H1 (cell line): ENCODE results near the gene PIM1. TPM values are rescaled to one million over a fixed set of nuclear protein-coding genes. Genes with fewer than 3 reads are reported as not detected.

Experiments used
- CTCF ChIA-PET: fragments of 300-600 bp; sonication (Branson Sonifier 250); formaldehyde crosslinking; loops from one replicate; lab custom pipeline; 2021; ENCODE audit not compliant: partially characterized antibody; lab: Charles Lee
- POLR2A ChIA-PET: fragments of 300-600 bp; sonication (Branson Sonifier 250); formaldehyde crosslinking; loops from one replicate; lab custom pipeline; 2021; ENCODE audit warnings: inconsistent platforms; ENCODE audit not compliant: partially characterized antibody; lab: Charles Lee
- DNase-seq, 2 experiments: peaks; one replicate each; pipeline versions ENCODE4 v3.0.0 to v3.0.0-alpha.2; 2010 to 2022; ENCODE audit warnings: low spot score in 2 of 2, low read depth in 1 of 2, mixed read lengths in 1 of 2
- FAIRE-seq: peaks from 2 replicates; lab custom pipeline; 2011; peaks lifted over from hg19 to GRCh38; lab: Jason Lieb, UNC
- H2AFZ ChIP-seq: 2 replicates; pipeline ENCODE4 v1.8.1; 2012; ENCODE audit warnings: low read length, inconsistent platforms
- H2AK5ac ChIP-seq: 2 replicates; pipeline ENCODE4 v1.6.1; 2013; ENCODE audit warnings: low read depth, low read length
- H2BK120ac ChIP-seq: replicated peaks from 2 replicates; pipeline ENCODE3; 2013; ENCODE audit warnings: low read depth, low read length, inconsistent platforms
- H2BK12ac ChIP-seq: 2 replicates; pipeline ENCODE4 v1.6.1; 2013; ENCODE audit warnings: low read depth, low read length
- H2BK15ac ChIP-seq: 2 replicates; pipeline ENCODE4 v1.6.1; 2013; ENCODE audit warnings: low read length
- H2BK20ac ChIP-seq: 2 replicates; pipeline ENCODE4 v1.6.1; 2013; ENCODE audit warnings: low read length
- H2BK5ac ChIP-seq: 2 replicates; pipeline ENCODE4 v1.6.1; 2013; ENCODE audit warnings: low read depth, low read length
- H3K14ac ChIP-seq: 2 replicates; pipeline ENCODE4 v1.6.1; 2013; ENCODE audit warnings: inconsistent platforms; ENCODE audit not compliant: insufficient read length
- H3K18ac ChIP-seq: 2 replicates; pipeline ENCODE4 v1.6.1; 2013; ENCODE audit warnings: low read length; ENCODE audit errors: extremely low read depth
- H3K23ac ChIP-seq: 2 replicates; pipeline ENCODE4 v1.6.1; 2013; ENCODE audit warnings: inconsistent platforms; ENCODE audit not compliant: insufficient read length
- H3K23me2 ChIP-seq: 2 replicates; pipeline ENCODE4 v1.6.1; 2013; ENCODE audit warnings: low read depth, low read length
- H3K27ac ChIP-seq: 2 replicates; pipeline ENCODE4 v1.6.1; 2011; ENCODE audit warnings: low read depth, low read length, inconsistent platforms
- H3K27me3 ChIP-seq, 4 experiments: replicated peaks in 1 of 4; 1 replicate in 1 of 4; 2 replicates in 3 of 4; pipeline versions ENCODE4 v1.6.1 to v1.8.1; 2011 to 2013; ENCODE audit warnings: low read length in 3 of 4, mild to moderate bottlenecking in 3 of 4, inconsistent platforms in 2 of 4, mixed read lengths in 2 of 4, moderate library complexity in 1 of 4; ENCODE audit not compliant: control insufficient read depth in 3 of 4, insufficient read depth in 3 of 4; ENCODE audit errors: extremely low read depth in 1 of 4
- H3K36me3 ChIP-seq, 4 experiments: 2 replicates each; pipeline versions ENCODE4 v1.6.1 to v1.8.1; 2011 to 2013; ENCODE audit warnings: mild to moderate bottlenecking in 4 of 4, low read length in 3 of 4, moderate library complexity in 2 of 4, control low read depth in 1 of 4, inconsistent platforms in 1 of 4; ENCODE audit not compliant: insufficient read depth in 4 of 4, control insufficient read depth in 2 of 4
- H3K4ac ChIP-seq: replicated peaks from 2 replicates; pipeline ENCODE3; 2013; ENCODE audit warnings: low read length, low read depth, mixed read lengths, inconsistent platforms; ENCODE audit not compliant: insufficient read length
- H3K4me1 ChIP-seq, 4 experiments: replicated peaks in 1 of 4; 1 replicate in 1 of 4; 2 replicates in 3 of 4; pipeline versions ENCODE4 v1.6.1 to v1.8.1; 2011 to 2013; ENCODE audit warnings: low read length in 3 of 4, inconsistent platforms in 2 of 4, mixed read lengths in 1 of 4; ENCODE audit not compliant: insufficient read depth in 4 of 4, control insufficient read depth in 3 of 4
- H3K4me2 ChIP-seq, 2 experiments: 2 replicates each; pipeline versions ENCODE4 v1.6.1 to v1.8.1; 2011 to 2013; ENCODE audit warnings: low read depth in 2 of 2, low read length in 2 of 2, control low read depth in 1 of 2, inconsistent platforms in 1 of 2, mild to moderate bottlenecking in 1 of 2; ENCODE audit not compliant: insufficient read depth in 1 of 2
- H3K4me3 ChIP-seq, 4 experiments: fragments of 200-600, 300-600 bp in 1 of 4; sonication (generic), shearing (Covaris generic), sonication (Bioruptor Twin) in 1 of 4; 2 replicates each; pipeline versions ENCODE4 v1.5.1 to v1.8.1; 2011 to 2016; ENCODE audit warnings: low read length in 4 of 4, low read depth in 3 of 4, control low read depth in 2 of 4, inconsistent platforms in 2 of 4, mild to moderate bottlenecking in 2 of 4, mixed read lengths in 1 of 4, moderate library complexity in 1 of 4; ENCODE audit not compliant: insufficient read depth in 2 of 4; ENCODE audit errors: extremely low read depth in 1 of 4
- H3K56ac ChIP-seq: replicated peaks from 2 replicates; pipeline ENCODE3; 2013; ENCODE audit warnings: low read depth, mild to moderate bottlenecking, mixed read lengths, low read length, inconsistent platforms; ENCODE audit not compliant: insufficient read length
- H3K79me1 ChIP-seq: 2 replicates; pipeline ENCODE4 v1.6.1; 2013; ENCODE audit warnings: low read depth, low read length, control low read depth
- H3K79me2 ChIP-seq, 2 experiments: 2 replicates each; pipeline versions ENCODE4 v1.6.1 to v1.8.1; 2012 to 2013; ENCODE audit warnings: low read length in 2 of 2, mild to moderate bottlenecking in 2 of 2, inconsistent platforms in 1 of 2; ENCODE audit not compliant: insufficient read depth in 2 of 2, control insufficient read depth in 1 of 2
- H3K9ac ChIP-seq, 4 experiments: replicated peaks in 1 of 4; 1 replicate in 1 of 4; 2 replicates in 3 of 4; pipeline versions ENCODE4 v1.6.1 to v1.8.1; 2011 to 2013; ENCODE audit warnings: low read depth in 3 of 4, low read length in 3 of 4, control low read depth in 2 of 4, mild to moderate bottlenecking in 2 of 4, moderate library complexity in 2 of 4, inconsistent platforms in 1 of 4; ENCODE audit errors: extremely low read depth in 1 of 4
- H3K9me3 ChIP-seq, 2 experiments: 2 replicates each; pipeline versions ENCODE4 v1.6.1 to v1.8.1; 2012 to 2013; ENCODE audit warnings: mild to moderate bottlenecking in 2 of 2, moderate library complexity in 2 of 2, control low read depth in 1 of 2, inconsistent platforms in 1 of 2, low read depth in 1 of 2, low read length in 1 of 2, mixed read lengths in 1 of 2; ENCODE audit not compliant: insufficient read depth in 2 of 2
- H4K20me1 ChIP-seq, 2 experiments: replicated peaks in 1 of 2; 2 replicates each; pipeline versions ENCODE3 to v1.8.1; 2011 to 2013; ENCODE audit warnings: inconsistent platforms in 2 of 2, low read length in 2 of 2, mild to moderate bottlenecking in 1 of 2; ENCODE audit not compliant: insufficient read depth in 2 of 2, control insufficient read depth in 1 of 2
- H4K5ac ChIP-seq: 2 replicates; pipeline ENCODE4 v1.6.1; 2013; ENCODE audit warnings: low read length, low read depth, mixed read lengths, inconsistent platforms; ENCODE audit not compliant: insufficient read length
- H4K8ac ChIP-seq: 2 replicates; pipeline ENCODE4 v1.8.0; 2013; ENCODE audit warnings: mild to moderate bottlenecking, moderate library complexity, low read length, inconsistent platforms; ENCODE audit not compliant: insufficient read depth; ENCODE audit errors: extremely low read depth
- H4K91ac ChIP-seq: replicated peaks from 2 replicates; pipeline ENCODE3; 2013; ENCODE audit warnings: low read length, mixed read lengths, inconsistent platforms; ENCODE audit not compliant: insufficient read length
- ATF2 ChIP-seq: IDR thresholded peaks from 2 replicates; pipeline ENCODE4 v1.6.1; 2012; ENCODE audit warnings: low read length, inconsistent platforms
- CHD1 ChIP-seq: IDR thresholded peaks from 2 replicates; pipeline ENCODE4 v1.6.1; 2012; ENCODE audit warnings: low read depth, low read length, improper control_type of control experiment
- CHD2 ChIP-seq: IDR thresholded peaks from 2 replicates; pipeline ENCODE4 v1.6.1; 2012; ENCODE audit warnings: low read length, improper control_type of control experiment
- EZH2 ChIP-seq: fragments of 200-600 bp; sonication (generic); IDR thresholded peaks from 2 replicates; pipeline ENCODE4 v1.7.1; 2012; ENCODE audit warnings: low read depth, mild to moderate bottlenecking, moderate library complexity, low read length, inconsistent platforms; ENCODE audit not compliant: severe bottlenecking
- JUND ChIP-seq: IDR thresholded peaks from 2 replicates; pipeline ENCODE4 v1.6.1; 2011; ENCODE audit warnings: mild to moderate bottlenecking, improper control_type of control experiment, low read length
- NANOG ChIP-seq: IDR thresholded peaks from 2 replicates; pipeline ENCODE4 v1.6.1; 2011; ENCODE audit warnings: low read length, low read depth, mild to moderate bottlenecking, inconsistent platforms; ENCODE audit not compliant: insufficient read depth, poor library complexity, severe bottlenecking
- PHF8 ChIP-seq: fragments of 200-600 bp; sonication (generic); conservative IDR thresholded peaks from 2 replicates; pipeline ENCODE4 v1.7.1; 2012; ENCODE audit warnings: low read depth, mild to moderate bottlenecking, inconsistent platforms, low read length, moderate library complexity
- RBBP5 ChIP-seq: IDR thresholded peaks from 2 replicates; pipeline ENCODE4 v1.7.1; 2012; ENCODE audit warnings: low read depth, mild to moderate bottlenecking, inconsistent platforms, low read length, moderate library complexity, borderline replicate concordance
- SIX5 ChIP-seq: IDR thresholded peaks from 2 replicates; pipeline ENCODE4 v1.6.1; 2011; ENCODE audit warnings: mild to moderate bottlenecking, low read depth, low read length
- SP1 ChIP-seq: IDR thresholded peaks from 2 replicates; pipeline ENCODE4 v1.6.1; 2011; ENCODE audit warnings: low read depth, low read length
- SP2 ChIP-seq: IDR thresholded peaks from 2 replicates; pipeline ENCODE4 v1.6.1; 2012; ENCODE audit warnings: mild to moderate bottlenecking, low read length, inconsistent platforms
- SRF ChIP-seq: IDR thresholded peaks from 2 replicates; pipeline ENCODE4 v1.6.1; 2011; ENCODE audit warnings: mild to moderate bottlenecking, low read depth, low read length, moderate library complexity
- TEAD4 ChIP-seq: IDR thresholded peaks from 2 replicates; pipeline ENCODE4 v1.6.1; 2012; ENCODE audit warnings: low read depth, low read length, inconsistent platforms, mixed read lengths
- WGBS, 2 experiments: shearing (Covaris generic) in 1 of 2; methylation state at CpG; one replicate each; pipeline versions ENCODE4 v1.1.6 to v1.1.7; 2013 to 2015; ENCODE audit warnings: low lambda C conversion rate in 2 of 2, mixed read lengths in 2 of 2, inconsistent platforms in 1 of 2, low coverage in 1 of 2, missing lambda C conversion rate in 1 of 2; ENCODE audit not compliant: insufficient replicate concordance in 2 of 2, insufficient coverage in 1 of 2, insufficient read length in 1 of 2; ENCODE audit errors: extremely low coverage in 1 of 2, missing lambda C conversion rate in 1 of 2; 5-methylcytosine and 5-hydroxymethylcytosine counted together
- polyA plus RNA-seq, 7 experiments: library from polyadenylated mRNA; depleted of rRNA in 3 of 7; stranded (reverse) in 5 of 7; unstranded in 2 of 7; fragments of >200 nt in 5 of 7; fragments of 200-250 nt in 2 of 7; gene quantifications; 1 replicate in 5 of 7; 2 replicates in 1 of 7; 4 replicates in 1 of 7; pipeline versions ENCODE4 v1.2.1 to v1.2.3, GENCODE V29; 2011 to 2013; ENCODE audit warnings: missing spikeins in 2 of 7, mixed read lengths in 2 of 7
- total RNA-seq: library from RNA; stranded (reverse); fragmentation: NEBNext Ultra II Directional; extraction: Animal tissue kit (Norgen Biotek cat#: 25700); gene quantifications from 2 replicates; pipeline ENCODE4 v1.2.1, GENCODE V29; 2021

The PIM1 gene
- total and polyA plus RNA-seq, 2 of the 8 experiments (the other 6 are each of a cell fraction or from before 2014, with no cell fraction given), result 25.5 to 94.9 TPM

- no peak overlapping the region for H3K4ac ChIP-seq
- no peak for FAIRE-seq
- TF ChIP-seq SRF, result no peak
- TF ChIP-seq CHD2, result no peak
- TF ChIP-seq CHD1, result no peak
- no peak for TF ChIP-seq SP2
- TF ChIP-seq NANOG, result no peak
- no peak for TF ChIP-seq TEAD4
- TF ChIP-seq PHF8, result no peak
- no peak for TF ChIP-seq EZH2
- no peak for TF ChIP-seq SIX5
- TF ChIP-seq ATF2, result no peak
- no peak for TF ChIP-seq SP1
- no peak for TF ChIP-seq RBBP5
- no peak for TF ChIP-seq JUND
These were observed 20.2 kb downstream of the PIM1 start for GRCh38 chr6:37190159-37190535.

More at GRCh38 chr6:37190159-37190535, 20.2 kb downstream of the PIM1 start:
- Histone ChIP-seq H4K8ac (no peak overlapping the region), H3K4me2 (no peak overlapping the region), H3K4me3 (no peak overlapping the region), H3K56ac (no peak overlapping the region), H2AFZ (no peak overlapping the region), H3K27ac (no peak overlapping the region), H3K23me2 (no peaks in the 10 kb centered on the region), H3K14ac (no peak overlapping the region), H3K9ac (no peak overlapping the region), H3K18ac (no peak overlapping the region), H4K20me1 (no peaks in the 10 kb centered on the region), H4K5ac (no peak overlapping the region), H3K27me3 (no peaks in the 10 kb centered on the region), H2BK5ac (no peak overlapping the region), H4K91ac (no peak overlapping the region), H3K9me3 (no peaks in the 10 kb centered on the region), H3K79me1 (no peaks in the 10 kb centered on the region), H2AK5ac (no peak overlapping the region), H2BK12ac (no peak overlapping the region), H3K36me3 (no peaks in the 10 kb centered on the region), H2BK15ac (no peak overlapping the region), H3K4me1 (no peaks in the 10 kb centered on the region; a peak in 2 of 7 replicates), H2BK20ac (no peak overlapping the region), H2BK120ac (no peak overlapping the region), H3K79me2 (no peaks in the 10 kb centered on the region), H3K23ac (no peak overlapping the region)
- ChIA-PET POLR2A (interaction anchor here (0.6 to 1.9 kb wide), 3 partner anchors 15 to 66 kb away, joined by 3 to 6 read pairs (median 6); partner anchors contain the start of gene PIM1), CTCF (interaction anchor here (1.2 to 34.9 kb wide), 8 partner anchors 10 to 167 kb away, joined by 4 to 866 read pairs (median 4); no protein-coding TSS in a partner anchor)
- 81% methylated on average over 1 of the region's 1 CpG; no CpG with 5 or more reads in 1 of the 2 experiments for WGBS, 2 experiments
- no peak for DNase-seq
